COR-L47 (cell line): ENCODE data around the gene SUN3.
"Not testable (repeated sequence)": the region's sequence is repeated elsewhere in the genome, so short reads cannot be mapped to it uniquely, and the experiment has no call there.

ENCODE experiments used
- DNase-seq: peaks from one replicate; lab custom pipeline; 2025; lab: John Stamatoyannopoulos, UW

Gene SUN3

DNA sequence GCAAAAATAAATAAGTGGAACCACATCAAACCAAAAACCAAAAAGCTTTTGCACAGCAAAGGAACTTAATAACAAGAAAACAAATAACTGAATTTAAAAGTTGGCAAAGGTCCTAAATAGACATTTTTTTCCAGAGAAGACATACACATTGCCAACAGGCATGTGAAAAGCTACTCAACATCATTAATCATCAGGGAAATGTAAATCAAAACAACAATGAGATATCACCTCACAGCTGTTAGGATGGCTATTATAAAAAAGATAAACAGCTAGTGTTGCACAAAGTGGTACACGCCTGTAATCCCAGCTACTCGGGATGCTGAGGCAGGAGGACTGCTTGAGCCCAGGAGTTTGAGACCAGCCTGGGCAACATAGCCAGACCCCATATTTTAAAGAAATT lies 2.2 kb upstream of the SUN3 start:
- peak; percentile 10 for DNase-seq

DNA sequence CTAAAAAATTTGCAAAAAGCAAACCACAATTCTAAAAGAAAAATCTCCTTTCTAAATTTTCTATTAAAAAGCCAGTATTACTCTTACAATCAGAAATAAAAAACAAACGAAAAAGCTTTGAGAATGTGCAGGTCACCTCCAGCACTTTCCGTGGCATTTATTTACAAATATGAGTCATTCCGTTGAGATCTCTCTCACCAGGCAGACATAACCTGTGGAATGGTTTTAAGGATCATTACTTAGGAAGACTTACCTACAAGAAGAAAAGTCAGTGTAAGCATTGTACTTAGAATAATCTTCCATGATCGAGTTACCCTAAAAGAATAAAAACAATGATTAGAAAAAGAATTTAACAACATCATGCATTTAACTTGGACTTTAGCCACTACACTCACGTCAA lies 3.3 kb downstream of the SUN3 start:
- DNase-seq = no peak

DNA sequence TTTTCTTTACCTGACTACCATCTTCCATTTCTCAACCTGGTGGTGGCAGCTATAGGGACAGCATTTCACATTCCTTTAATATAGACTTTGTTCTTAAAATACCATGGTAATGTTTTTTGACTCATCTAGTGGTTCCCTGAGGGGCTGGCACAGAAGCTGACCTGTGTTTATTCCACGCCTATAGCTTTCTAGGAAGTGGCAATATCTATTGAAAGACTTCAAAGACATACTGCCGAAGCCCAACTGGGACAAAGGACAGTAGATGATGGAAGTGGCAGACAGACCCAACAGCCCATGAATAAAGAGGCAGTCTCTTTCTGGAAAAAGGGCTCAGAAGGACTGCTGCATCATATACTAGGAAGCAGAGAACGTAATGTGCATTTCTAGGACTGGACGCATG lies 11.2 kb downstream of the SUN3 start:
- DNase-seq = no peak

DNA sequence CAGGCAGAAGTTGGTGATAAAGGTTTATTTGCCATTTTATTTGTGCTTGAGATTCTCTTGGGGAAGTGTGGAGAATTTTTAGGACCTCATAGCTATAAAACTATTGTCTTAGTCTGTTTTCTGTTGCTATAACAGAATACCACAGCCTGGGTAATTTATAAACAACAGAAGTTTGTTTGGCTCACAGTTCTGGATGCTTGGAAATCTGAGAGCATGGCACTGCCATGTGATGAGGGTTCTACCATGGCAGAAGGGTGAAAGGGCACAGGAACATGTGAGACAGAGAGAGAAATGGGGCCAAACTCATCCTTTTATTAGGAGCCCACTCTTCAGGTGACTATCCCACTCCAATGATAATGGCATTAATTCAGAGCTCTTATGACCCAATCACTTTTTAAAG lies 12.3 kb downstream of the SUN3 start:
- DNase-seq = no peak

DNA sequence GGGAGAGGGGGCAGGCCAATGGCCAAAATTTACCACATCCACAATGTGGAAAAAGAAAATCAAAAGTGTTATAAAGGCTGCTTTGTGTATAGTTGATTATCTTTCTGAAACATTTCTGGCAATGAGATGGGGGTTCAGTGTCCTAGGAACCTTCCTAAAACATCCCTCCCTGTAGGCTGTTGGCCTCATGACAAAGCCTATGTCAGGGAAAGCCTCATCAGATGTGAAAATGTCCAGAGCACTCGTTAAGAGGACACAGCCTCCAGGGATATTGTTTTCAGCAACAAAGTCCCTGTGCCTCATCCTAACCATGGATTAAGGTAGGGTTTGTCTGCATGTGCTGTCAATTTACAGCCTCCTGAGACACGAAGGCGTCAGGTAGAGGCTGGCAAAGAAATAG lies 17.0 kb downstream of the SUN3 start:
- no peak for DNase-seq

DNA sequence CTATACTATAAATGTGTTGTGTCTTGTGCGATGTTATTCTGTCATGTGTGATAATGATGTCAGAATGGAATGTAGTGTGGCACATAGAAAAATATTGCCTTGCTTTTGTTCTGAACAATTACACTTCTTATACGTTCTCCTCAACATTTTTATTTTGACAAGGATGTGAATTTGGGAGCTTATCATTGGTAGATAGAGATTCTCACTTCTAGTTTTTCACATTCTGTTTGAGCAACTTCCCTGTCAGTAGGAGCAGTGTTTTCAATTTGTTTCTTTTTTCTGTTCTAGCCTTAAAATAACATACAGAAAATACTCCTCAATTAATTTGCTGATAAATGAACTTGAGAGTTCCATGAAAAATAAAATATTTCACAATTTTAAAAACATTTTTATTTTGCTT lies 17.6 kb downstream of the SUN3 start:
- no peak for DNase-seq

DNA sequence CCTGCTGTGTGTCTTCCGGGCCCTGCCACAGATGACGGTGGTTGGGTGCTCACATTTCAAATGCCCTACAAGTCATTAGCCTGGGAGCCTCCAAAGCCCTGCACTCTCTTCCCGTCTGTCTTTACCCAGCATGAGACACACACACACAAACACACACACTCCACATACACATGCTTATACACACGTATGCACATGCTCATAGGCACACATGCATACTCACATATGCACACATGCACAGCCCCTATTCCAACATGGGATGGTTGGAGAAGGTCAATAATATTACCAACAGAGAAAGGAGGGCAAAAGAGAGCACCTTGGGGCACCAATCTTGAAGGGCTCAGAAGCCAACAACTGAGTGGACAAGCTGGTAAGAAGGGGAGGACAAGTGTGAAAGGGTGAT lies 19.0 kb downstream of the SUN3 start:
- DNase-seq = no peak

DNA sequence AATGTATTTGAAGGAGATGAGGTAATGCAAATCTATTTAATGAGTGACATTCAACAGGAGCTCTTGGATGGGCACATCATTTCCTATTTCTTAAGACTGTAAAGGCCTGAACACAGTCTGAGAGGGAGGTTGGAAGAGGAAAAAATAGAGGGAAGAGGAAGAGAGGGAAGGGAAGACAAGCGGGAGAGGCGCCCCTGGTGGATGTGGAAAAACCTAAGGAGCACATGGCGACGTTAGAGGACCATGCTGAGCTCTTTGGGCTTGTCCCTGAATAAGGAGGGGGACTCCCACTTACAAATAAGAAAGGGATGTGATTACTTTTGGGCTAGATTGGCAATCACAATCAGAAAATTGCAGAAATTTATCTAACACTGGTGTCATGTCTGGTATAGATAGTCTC lies 19.6 kb downstream of the SUN3 start:
- no peak for DNase-seq

DNA sequence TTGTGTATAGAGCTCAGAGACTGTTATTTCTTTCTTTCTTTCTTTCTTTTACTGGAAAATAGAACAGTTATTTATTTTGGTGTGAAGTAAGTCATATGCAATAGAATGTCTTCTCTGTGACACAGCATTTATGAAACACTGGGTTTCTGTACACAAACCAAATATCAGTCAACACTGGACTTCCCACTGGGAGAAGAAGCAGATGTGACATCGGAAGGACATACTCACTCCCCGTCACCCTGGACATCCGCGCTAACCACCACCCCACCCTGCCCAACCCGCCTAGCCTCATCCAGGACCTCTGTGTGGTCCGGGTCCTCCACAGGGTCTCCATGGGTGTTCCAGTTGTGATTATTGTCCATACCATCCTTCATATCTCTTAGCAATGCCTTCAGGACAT lies 22.0 kb downstream of the SUN3 start:
- DNase-seq = no peak

DNA sequence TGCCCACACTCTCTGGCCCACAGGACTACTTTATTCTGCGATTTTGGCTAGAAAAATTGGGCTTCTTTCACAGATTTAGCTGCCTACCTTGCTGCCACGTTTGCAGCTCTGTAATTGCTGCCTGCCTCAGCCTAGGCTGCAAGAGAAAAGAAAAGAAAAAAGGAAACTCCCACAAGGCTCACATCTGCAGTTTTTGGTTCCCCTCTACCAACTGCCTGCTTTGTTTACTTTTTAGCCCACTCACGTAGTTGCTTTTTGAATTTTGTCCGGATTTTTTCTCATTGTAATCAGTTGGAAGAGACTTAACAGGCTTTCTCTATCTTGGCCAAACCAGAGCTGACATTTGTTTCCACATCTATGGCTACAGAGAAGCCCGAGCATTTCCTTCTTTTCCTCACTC lies 24.3 kb downstream of the SUN3 start:
- DNase-seq = no peak

DNA sequence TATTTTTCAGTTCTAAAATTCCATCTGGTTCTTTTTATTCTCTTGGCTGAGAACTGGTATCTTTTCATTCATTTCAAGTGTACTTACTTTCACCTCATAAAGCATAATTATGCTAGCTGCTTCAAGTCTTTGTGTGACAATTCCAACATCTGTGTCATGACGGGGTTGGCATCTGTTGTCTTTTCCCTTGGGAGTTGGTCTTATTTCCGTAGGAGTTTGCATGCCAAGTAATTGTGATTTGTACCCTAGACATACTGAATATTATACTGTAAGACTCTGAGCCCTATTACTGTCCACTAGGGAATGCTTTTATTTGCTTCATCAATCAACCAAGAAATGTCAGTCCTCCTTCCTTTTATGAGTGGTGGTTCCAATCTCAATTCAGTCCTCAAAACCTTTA lies 24.9 kb downstream of the SUN3 start:
- DNase-seq = no peak

DNA sequence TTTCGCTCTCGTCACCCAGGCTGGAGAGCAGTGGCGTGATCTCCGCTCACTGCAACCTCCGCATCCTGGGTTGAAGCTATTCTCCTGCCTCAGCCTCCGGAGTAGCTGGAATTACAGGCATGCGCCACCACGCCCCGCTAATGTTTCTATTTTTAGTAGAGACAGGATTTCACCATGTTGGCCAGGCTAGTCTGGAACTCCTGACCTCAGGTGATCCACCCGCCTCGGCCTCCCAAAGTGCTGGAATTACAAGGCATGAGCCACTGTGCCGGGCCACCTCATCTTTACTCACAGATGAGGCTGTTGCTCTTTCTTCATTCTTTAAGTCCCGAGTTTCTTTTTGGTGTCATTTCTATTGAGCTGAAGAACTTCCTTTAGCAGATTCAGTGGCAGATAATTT lies 28.7 kb downstream of the SUN3 start:
- not testable (repeated sequence) for DNase-seq

DNA sequence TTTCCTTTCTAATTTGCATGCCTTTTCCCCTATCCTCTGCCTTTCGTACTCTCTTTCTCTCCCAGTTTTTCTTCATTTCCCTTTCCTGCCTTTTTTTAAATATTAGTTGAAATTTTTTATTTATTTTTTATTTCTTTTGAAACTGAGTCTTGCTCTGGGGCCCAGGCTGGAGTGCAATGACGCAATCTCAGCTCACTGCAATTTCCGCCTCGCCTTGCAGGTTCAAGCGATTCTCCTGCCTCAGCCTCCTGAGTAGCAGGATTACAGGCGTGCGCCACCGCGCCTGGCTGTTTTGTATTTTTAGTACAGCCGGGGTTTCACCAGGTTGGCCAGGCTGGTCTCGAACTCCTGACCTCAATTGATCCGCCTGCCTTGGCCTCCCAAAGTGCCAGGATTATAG lies 29.5 kb downstream of the SUN3 start:
- no peak for DNase-seq

DNA sequence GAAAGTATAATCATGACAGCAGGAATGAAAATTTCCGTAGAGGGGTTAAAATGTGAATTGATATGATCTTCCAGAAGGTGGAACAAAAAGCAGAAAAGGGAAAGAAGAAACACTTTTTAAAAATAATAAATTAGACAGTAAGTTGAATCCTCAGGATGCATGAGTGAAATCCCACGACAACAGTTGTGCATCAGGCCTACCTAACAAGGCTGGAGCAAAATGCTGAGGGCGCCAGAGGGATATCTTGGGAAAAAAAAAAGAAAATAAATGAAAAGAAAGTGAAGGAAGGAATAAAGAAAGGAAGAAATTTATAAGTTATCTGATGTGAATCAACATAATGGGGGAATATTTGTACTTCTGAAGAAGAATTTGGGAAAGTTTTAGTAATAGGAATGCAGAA lies 36.5 kb downstream of the SUN3 start:
- DNase-seq = no peak

DNA sequence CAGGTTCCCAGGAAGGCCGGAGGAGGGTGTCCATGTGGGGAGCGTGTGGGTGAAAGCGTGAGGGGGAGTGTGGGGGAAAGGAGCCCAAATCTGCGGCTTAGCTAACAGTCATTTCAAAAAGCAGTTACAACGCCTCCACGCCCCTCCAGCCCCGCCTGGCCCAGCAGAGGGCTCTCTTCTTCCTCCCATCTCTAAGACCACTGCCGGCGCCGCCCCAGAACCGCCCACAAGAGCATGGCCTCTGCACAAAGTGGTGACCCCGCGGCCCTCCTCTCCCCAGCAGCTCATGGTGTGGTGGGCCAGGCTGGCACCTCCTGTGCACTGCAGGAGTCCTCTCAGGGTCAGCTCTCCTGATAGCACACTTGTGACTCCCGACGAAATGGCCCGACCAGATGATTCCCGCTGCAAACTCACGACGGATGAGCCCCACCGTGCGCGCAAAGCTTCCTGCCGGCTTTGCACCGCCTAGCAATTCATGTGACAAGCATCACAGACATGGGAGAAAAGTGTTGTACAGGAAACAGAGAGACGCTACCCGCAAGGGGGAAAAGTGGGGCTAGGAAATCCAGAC lies 37.1 kb downstream of the SUN3 start:
- DNase-seq = no peak

DNA sequence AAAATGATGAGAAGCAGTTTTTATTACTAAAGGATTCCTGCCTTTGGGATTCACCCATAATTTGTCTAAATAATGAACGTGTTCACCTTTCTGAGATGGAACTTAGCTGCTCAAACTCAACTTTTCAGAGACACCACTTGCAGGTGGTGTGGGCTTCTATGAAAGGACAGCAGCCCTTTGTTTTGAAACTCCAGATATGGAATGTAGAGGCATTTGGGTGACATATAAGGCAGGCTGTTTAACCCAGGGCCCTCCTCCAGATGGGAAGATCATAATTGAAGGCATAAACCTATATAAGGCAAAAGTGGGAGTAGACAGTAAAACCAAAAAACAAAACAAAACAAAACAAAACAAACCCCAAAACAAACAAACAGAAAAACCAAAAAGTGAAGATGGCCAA lies 37.6 kb downstream of the SUN3 start:
- no peak for DNase-seq

DNA sequence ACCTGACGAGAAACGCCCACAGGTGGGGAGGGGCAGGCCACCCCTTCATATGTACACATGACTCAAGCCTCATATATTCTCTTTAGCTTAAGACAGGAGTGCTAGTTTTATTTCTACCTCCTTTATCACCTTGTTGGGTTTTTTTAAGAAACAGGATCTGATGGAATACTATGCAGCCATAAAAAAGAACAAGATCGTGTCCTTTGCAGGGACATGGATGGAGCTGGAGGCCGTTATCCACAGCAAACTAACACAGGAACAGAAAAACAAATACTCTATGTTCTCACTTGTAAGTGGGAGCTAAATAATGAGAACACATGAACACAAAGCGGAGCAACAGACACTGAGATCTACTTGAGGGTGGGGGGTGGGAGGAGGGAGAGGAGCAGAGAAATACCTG lies 38.3 kb downstream of the SUN3 start:
- no peak for DNase-seq

DNA sequence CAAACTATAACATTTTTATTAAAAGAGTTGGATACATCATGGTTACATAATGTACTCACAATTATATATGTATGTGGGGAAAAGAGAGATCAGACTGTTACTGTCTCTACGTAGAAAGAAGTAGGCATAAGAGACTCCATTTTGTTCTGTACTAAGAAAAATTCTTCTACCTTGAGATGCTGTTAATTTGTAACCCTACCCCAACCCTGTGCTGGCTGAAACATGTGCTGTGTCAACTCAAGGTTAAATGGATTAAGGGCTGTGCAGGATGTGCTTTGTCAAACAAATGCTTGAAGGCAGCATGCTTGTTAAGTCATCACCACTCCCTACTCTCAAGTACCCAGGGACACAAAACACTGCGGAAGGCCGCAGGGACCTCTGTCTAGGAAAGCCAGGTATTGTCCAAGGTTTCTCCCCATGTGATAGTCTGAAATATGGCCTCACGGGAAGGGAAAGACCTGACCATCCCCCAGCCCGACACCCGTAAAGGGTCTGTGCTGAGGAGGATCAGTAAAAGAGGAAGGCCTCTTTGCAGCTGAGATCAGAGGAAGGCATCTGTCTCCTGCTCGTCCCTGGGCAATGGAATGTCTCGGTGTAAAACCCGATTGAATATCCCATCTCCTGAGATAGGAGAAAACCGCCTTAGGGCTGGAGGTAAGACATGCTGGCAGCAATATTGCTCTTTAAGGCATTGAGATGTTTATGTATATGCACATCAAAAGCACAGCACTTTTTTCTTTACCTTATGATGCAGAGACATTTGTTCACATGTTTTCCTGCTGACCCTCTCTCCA lies 39.1 kb downstream of the SUN3 start:
- not testable (repeated sequence) for DNase-seq

DNA sequence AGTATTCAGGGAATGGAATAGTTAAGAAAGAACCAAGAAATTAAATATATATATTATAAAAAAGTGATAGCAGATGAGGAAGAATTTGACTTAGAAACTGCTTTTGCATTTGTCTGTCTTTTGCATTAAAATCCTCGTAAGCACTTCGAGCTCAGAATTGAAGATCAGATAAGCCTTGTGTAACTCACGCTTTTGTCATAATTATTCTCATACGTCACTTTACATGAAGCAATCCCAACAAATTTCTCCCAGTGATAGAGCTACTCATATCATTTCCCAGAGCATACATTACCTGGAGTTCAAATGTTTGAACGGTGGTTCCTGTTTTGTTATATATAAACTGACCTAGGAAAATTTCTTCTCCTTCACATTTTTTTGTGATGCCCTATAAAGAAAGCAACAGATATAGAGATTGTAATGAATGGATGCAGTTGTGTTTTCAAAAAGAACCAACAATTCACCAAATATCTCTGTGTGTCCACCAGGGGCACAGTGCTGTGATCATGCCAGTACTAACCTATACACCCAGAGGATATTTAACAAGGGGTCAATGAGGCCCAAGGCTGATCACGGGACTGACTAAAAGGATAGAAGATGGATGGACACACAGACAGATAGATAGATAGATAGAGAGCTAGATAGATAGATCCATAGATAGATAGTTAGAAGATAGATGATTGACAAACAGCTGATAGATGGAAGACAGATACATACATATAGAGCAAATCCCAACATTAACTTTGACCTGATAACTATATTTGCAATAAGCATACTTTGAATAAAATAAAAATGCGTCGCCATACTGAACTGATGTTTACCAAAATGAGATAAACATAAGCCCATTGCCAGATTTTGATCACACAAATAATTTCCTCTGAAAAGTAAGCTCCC lies 40.2 kb downstream of the SUN3 start:
- no peak for DNase-seq

DNA sequence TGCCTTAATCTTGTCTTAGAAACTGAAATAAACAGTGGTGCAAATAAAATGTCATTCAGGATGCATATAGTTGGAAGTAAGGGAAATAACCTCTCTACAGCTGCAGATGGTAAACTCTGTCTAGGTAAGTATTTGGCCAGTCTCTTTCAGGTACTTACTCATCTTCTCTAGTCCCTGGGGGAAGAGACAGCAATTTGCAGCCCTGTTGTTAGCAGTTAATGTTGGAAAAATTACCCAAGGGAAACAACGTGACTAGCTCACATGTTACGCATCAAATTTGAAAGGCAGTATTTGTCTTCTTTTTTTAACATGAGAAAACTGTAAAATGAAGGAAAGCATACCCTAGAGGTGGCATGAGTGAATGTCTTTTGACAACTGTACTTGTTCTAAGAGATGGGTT lies 46.3 kb downstream of the SUN3 start:
- no peak for DNase-seq

DNA sequence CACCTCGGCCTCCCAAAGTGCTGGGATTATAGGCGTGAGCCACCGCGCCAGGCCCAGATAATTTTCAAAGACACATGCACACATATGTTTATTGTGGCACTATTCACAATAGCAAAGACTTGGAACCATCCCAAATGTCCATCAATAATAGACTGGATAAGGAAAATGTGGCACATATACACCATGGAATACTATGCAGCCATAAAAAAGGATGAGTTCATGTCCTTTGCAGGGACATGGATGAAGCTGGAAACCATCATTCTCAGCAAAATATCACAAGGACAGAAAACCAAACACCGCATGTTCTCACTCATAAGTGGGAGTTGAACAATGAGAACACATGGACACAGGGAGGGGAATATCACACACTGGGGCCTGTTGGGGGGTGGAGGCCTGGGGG lies 48.3 kb downstream of the SUN3 start:
- not testable (repeated sequence) for DNase-seq

DNA sequence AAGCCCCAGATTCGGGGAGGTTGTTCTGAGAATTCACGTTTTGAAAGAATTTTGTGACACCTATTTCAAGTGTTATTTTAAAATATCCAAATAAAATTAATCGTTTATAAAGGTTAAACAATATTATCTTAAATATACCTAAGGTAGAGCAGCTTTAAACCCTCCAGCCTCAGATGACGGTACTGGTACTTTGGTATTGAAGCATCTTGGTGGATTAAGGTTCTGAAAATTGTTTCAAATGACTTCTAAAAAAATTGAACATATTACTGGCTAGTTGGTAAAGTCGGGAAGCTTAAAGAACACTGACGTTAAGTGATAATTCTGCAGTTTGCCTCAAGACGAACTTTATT lies 49.1 kb downstream of the SUN3 start:
- DNase-seq = no peak

DNA sequence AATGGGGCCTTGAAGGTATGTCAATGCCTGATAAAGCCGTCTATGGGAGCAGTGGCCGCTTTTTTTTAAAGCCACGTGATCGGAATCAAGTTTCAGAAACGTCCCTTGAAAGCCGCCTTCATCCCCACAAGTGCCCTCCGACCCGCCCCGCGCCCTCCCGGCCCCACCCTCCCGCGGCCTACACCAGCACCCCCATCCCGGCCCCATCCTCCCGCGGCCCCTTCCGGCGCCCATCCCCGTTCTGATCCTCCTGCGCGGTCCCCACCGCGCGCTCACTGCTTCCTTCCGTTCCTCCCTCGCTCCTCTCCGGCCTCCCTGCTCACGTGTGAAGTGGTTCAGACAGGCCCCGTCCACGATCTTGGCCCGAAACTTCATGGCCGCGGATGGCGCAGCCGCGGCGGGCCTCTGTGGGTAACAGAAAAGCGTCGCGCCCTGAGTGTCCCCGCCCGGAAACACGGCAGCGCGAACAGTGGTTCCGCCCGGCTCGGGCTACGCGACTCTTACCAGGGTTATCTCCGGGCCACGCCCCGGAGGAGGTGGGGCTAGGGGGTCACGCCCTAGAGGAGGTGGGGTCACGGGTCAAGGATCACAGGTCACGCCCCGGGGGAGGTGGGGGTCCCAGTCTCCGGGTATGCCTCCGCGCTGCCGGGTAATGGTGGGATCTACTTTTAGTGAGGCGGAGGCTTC lies 49.6 kb downstream of the SUN3 start, which contains the start of gene HUS1:
Gene HUS1 (minus strand): TSS at position 471 of the 687 bp plus-strand sequence. CDS start 96 bp downstream, at position 375.
- DNase-seq = peak; percentile 91
